ENCODE results near the gene MRGPRG.

The MRGPRG gene

GRCh38 chr11:3180869-3181268 lies 37.7 kb downstream of the MRGPRG start:
- no peak for TF ChIP-seq CTCF (IDR thresholded peaks at IDR 0.05)

- no peak for TF ChIP-seq CTCF (IDR thresholded peaks at IDR 0.05)
These were observed 40.3 kb downstream of the MRGPRG start for GRCh38 chr11:3178349-3178748.

GRCh38 chr11:3177931-3178330 lies 40.7 kb downstream of the MRGPRG start:
- no peak for TF ChIP-seq CTCF (IDR thresholded peaks at IDR 0.05)

GRCh38 chr11:3176487-3176886 lies 42.1 kb downstream of the MRGPRG start:
- no peak for TF ChIP-seq CTCF (IDR thresholded peaks at IDR 0.05)

- no peak for TF ChIP-seq CTCF (IDR thresholded peaks at IDR 0.05)
These were observed 43.4 kb downstream of the MRGPRG start for GRCh38 chr11:3175194-3175593.

GRCh38 chr11:3174387-3174786 lies 44.2 kb downstream of the MRGPRG start:
- no peak for TF ChIP-seq CTCF (IDR thresholded peaks at IDR 0.05)

GRCh38 chr11:3173795-3174194 lies 44.8 kb downstream of the MRGPRG start:
- no peak for TF ChIP-seq CTCF (IDR thresholded peaks at IDR 0.05)

GRCh38 chr11:3171931-3172560 lies 46.6 kb downstream of the MRGPRG start:
- no peak for TF ChIP-seq CTCF (IDR thresholded peaks at IDR 0.05)

All from LNCAP (cell line).